Measurements from ENCODE around the gene CNNM4. TPM values are rescaled to one million over a fixed set of nuclear protein-coding genes. Genes with fewer than 3 reads are reported as not detected.
A peak's percentile ranks its signal among the peaks of the same experiment; 100 is the strongest.

CNNM4 gene
- total and polyA plus RNA-seq, 7 donors = 2.3 to 36.7 (median 6.6) TPM

DNA sequence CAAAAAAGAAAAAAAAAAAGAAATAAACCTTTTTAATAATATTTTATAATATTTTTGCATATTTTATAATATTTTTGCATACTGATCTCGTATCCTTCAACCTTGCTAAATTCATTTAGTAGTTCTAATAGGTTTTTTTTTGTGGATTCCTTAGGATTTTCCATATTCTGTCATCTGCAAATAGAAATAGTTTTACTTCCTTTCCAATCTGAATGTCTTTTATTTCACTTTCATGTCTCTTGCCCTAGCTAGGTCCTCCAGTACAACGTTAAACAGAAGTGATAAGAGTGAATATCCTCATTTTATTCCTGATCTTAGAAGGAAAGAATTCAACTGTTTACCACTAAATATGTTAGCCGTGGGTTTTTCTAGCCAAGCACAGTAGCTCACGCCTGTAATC, 34.6 kb upstream of the CNNM4 start:
- H3K27me3 ChIP-seq = no peaks in the 10 kb centered on the region
- WGBS, 2 donors = 86 to 88% methylated on average over 4 of the region's 4 CpGs
- no peaks in the 10 kb centered on the region for H3K4me1 ChIP-seq
- H3K9me3 ChIP-seq = no peaks in the 10 kb centered on the region
- TF ChIP-seq POLR2AphosphoS5 (IDR thresholded peaks at IDR 0.05) = no peak
- TF ChIP-seq EP300 (IDR thresholded peaks at IDR 0.05) = no peak
- TF ChIP-seq, protein P1, sequence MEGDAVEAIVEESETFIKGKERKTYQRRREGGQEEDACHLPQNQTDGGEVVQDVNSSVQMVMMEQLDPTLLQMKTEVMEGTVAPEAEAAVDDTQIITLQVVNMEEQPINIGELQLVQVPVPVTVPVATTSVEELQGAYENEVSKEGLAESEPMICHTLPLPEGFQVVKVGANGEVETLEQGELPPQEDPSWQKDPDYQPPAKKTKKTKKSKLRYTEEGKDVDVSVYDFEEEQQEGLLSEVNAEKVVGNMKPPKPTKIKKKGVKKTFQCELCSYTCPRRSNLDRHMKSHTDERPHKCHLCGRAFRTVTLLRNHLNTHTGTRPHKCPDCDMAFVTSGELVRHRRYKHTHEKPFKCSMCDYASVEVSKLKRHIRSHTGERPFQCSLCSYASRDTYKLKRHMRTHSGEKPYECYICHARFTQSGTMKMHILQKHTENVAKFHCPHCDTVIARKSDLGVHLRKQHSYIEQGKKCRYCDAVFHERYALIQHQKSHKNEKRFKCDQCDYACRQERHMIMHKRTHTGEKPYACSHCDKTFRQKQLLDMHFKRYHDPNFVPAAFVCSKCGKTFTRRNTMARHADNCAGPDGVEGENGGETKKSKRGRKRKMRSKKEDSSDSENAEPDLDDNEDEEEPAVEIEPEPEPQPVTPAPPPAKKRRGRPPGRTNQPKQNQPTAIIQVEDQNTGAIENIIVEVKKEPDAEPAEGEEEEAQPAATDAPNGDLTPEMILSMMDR (IDR thresholded peaks at IDR 0.05) = no peak
- TF ChIP-seq POLR2A (IDR thresholded peaks at IDR 0.05) = no peak
- intact Hi-C loops (cut with DNase I) = no loop called here
- peaks cover 5 to 80% (median 31%) of the 10 kb centered on the region in 4 donors for H3K36me3 ChIP-seq
- H3K27ac ChIP-seq = no peak overlapping the region
- no peak overlapping the region for H3K4me3 ChIP-seq
- DNase-seq = no peak

DNA sequence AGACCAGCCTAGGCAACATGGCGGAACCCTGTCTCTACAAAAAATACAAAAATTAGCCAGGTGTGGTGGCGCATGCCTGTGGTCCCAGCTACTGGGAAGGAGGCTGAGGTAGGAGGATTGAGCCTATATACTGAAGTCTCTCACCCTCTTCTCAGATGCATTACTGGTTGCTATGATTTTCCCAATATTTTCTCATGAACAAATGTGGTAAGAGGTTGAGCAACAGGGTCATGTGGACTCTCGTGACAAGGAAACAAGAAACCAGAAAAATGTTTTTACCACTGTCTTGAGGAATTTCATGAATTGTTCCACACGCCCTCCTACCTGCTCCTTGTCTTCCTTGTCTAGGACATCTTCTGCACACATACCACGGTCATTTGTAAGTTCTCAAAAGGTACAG, 33.3 kb upstream of the CNNM4 start:
- DNase-seq = peak; percentile 10
- Histone ChIP-seq H3K9me3 (no peaks in the 10 kb centered on the region), H3K27ac (no peak overlapping the region), H3K4me1 (no peaks in the 10 kb centered on the region), H3K4me3 (no peak overlapping the region), H3K36me3 (peaks cover 8 to 92% (median 41%) of the 10 kb centered on the region in 4 donors), H3K27me3 (no peaks in the 10 kb centered on the region)
- intact Hi-C loops (cut with DNase I) = no loop called here
- 93 to 95% methylated on average over 5 of the region's 5 CpGs for whole genome bisulfite sequencing, 2 donors
- TF ChIP-seq EP300 (IDR thresholded peaks at IDR 0.05) (no peak), POLR2A (IDR thresholded peaks at IDR 0.05) (no peak), POLR2AphosphoS5 (IDR thresholded peaks at IDR 0.05) (no peak)
- TF ChIP-seq, protein P1 (IDR thresholded peaks at IDR 0.05) = no peak

DNA sequence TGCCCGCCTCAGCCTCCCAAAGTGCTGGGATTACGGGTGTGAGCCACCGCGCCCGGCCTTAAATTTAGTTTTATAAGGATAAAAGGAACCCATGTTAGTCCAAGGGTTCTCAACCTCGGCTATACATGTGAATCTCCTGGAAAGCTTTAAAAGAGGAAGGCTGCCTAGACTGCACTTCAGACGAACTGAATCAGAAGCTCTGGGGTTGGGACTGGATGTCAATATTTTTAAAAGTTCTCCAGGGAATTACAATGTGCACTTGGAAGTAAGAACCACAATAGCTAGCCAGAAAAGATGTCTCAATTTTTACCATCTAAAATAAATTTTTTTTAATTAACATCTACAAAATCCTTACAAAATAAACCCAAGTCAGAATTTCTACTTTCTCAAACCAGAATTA, 31.0 kb upstream of the CNNM4 start:
- Histone ChIP-seq H3K4me1 (no peaks in the 10 kb centered on the region), H3K36me3 (peaks cover 21 to 99% (median 58%) of the 10 kb centered on the region in 4 donors), H3K4me3 (no peak overlapping the region), H3K27me3 (no peaks in the 10 kb centered on the region), H3K9me3 (no peaks in the 10 kb centered on the region), H3K27ac (no peak overlapping the region)
- intact Hi-C loops (cut with DNase I) = no loop called here
- WGBS, 2 donors = 90 to 94% methylated on average over 7 of the region's 7 CpGs
- TF ChIP-seq POLR2A (IDR thresholded peaks at IDR 0.05) (no peak), EP300 (IDR thresholded peaks at IDR 0.05) (no peak), POLR2AphosphoS5 (IDR thresholded peaks at IDR 0.05) (no peak)
- TF ChIP-seq, protein P1 (IDR thresholded peaks at IDR 0.05) = no peak
- DNase-seq = peak; percentile 10

DNA sequence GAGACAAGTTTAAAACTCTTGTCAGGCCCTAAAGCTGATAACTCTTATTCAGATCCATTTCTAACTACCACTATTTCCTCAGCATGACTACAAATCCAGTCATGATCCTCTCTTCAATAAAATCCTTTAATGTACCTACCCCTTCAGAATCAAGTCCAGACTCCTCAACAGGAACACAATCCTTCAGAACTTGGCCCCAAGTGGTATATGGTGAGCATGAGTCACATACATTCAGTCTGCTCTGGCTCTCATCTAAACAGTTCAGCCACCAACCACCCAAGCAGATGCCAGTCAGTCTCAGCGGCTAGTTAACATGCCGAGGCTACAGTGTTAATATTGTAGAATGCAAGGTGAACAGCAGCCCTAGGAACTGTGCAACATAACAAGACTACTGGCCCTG, 30.5 kb upstream of the CNNM4 start:
- Histone ChIP-seq H3K4me3 (no peak overlapping the region), H3K4me1 (no peaks in the 10 kb centered on the region), H3K27ac (no peak overlapping the region), H3K27me3 (no peaks in the 10 kb centered on the region), H3K9me3 (no peaks in the 10 kb centered on the region), H3K36me3 (peaks cover 21 to 94% (median 58%) of the 10 kb centered on the region in 4 donors)
- 95 to 96% methylated on average over 2 of the region's 2 CpGs for WGBS, 2 donors
- DNase-seq = no peak
- intact Hi-C loops (cut with DNase I) = no loop called here
- no peak for TF ChIP-seq EP300 (IDR thresholded peaks at IDR 0.05)

DNA sequence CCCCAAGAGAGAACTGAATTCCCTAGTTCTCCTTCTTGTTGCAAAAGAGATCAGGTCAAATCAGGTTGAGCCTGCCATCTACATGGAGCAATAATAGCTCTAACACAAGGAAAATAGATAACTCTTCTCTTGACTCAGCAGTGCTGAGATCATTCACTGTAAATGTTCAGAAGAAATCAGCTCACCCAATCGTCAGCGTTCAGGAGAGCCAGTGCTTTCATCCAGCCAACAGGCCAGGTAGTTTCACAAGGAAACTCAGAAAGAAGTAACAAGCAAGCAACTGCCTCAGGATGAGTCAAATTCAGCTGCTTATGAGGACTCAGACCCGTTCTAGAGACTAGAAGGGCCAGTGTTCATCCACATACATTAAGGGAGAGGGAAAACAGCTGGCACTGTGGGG, 26.8 kb upstream of the CNNM4 start:
- H3K4me1 ChIP-seq = peaks cover 0 to 25% (median 10%) of the 10 kb centered on the region in 4 donors
- no peak overlapping the region for H3K27ac ChIP-seq
- no peak for DNase-seq
- WGBS, 2 donors = 87 to 89% methylated on average over 3 of the region's 3 CpGs
- H3K27me3 ChIP-seq = no peaks in the 10 kb centered on the region
- TF ChIP-seq, protein P1 (IDR thresholded peaks at IDR 0.05) = no peak
- TF ChIP-seq POLR2AphosphoS5 (IDR thresholded peaks at IDR 0.05) (no peak), POLR2A (IDR thresholded peaks at IDR 0.05) (no peak), EP300 (IDR thresholded peaks at IDR 0.05) (no peak)
- H3K36me3 ChIP-seq = peaks cover 17 to 70% (median 39%) of the 10 kb centered on the region in 4 donors
- H3K9me3 ChIP-seq = no peaks in the 10 kb centered on the region
- H3K4me3 ChIP-seq = no peak overlapping the region
- intact Hi-C loops (cut with DNase I) = no loop called here

Measured in sigmoid colon (tissue), 7 donors.